ENCODE data around the gene AMPD3.

Gene AMPD3

DNA sequence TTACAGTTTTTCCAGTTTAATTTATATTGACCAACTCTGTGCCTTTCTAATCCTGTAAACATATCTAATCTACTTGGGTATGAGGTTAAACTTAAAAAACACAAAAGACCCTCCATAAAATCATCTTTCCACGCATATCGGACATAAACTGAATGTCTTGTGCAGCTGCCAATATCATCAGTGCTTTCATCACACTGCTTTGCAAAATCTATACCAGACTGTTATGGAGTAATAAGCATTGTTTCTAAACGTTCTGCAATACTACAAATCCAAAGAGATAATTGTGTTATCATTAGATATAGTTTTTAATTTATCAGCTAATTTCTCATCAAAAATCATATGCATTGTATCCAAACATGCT lies 36.1 kb upstream of the AMPD3 start:
- no peaks in the 10 kb centered on the region for H3K27me3 ChIP-seq (replicated peaks; ENCODE audit: insufficient read depth, low read length)
- TF ChIP-seq, protein P1, sequence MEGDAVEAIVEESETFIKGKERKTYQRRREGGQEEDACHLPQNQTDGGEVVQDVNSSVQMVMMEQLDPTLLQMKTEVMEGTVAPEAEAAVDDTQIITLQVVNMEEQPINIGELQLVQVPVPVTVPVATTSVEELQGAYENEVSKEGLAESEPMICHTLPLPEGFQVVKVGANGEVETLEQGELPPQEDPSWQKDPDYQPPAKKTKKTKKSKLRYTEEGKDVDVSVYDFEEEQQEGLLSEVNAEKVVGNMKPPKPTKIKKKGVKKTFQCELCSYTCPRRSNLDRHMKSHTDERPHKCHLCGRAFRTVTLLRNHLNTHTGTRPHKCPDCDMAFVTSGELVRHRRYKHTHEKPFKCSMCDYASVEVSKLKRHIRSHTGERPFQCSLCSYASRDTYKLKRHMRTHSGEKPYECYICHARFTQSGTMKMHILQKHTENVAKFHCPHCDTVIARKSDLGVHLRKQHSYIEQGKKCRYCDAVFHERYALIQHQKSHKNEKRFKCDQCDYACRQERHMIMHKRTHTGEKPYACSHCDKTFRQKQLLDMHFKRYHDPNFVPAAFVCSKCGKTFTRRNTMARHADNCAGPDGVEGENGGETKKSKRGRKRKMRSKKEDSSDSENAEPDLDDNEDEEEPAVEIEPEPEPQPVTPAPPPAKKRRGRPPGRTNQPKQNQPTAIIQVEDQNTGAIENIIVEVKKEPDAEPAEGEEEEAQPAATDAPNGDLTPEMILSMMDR (IDR thresholded peaks at IDR 0.05; ENCODE audit: low read length): no peak
- TF ChIP-seq EZH2 (optimal IDR thresholded peaks at IDR 0.05; ENCODE audit: low read depth, low read length) (no peak), EZH2phosphoT487 (IDR thresholded peaks at IDR 0.05; ENCODE audit: low read length) (no peak)
- H3K4me3 ChIP-seq (ENCODE audit: low read length): no peak overlapping the region
- H3K9me3 ChIP-seq (replicated peaks; ENCODE audit: insufficient read depth, low read length): no peaks in the 10 kb centered on the region
- H4K20me1 ChIP-seq (ENCODE audit: insufficient read depth, low read length): no peaks in the 10 kb centered on the region
- no peak for DNase-seq
- H3K9ac ChIP-seq (ENCODE audit: low read length): no peak overlapping the region
- no peak overlapping the region for H2AFZ ChIP-seq (ENCODE audit: low read length)
- no peak overlapping the region for H3K27ac ChIP-seq (ENCODE audit: low read length)
- no peak overlapping the region for H3K4me2 ChIP-seq (ENCODE audit: low read depth, low read length)
- peaks cover 14% of the 10 kb centered on the region for H3F3A ChIP-seq (ENCODE audit: insufficient read depth, low read length)
- no peaks in the 10 kb centered on the region for H3K36me3 ChIP-seq (replicated peaks; ENCODE audit: insufficient read depth, low read length)
- H3K9me2 ChIP-seq (replicated peaks; ENCODE audit: insufficient read depth, low read length): no peaks in the 10 kb centered on the region
- no peaks in the 10 kb centered on the region for H3K79me2 ChIP-seq (ENCODE audit: low read length)
- peaks cover 20% of the 10 kb centered on the region for H3K4me1 ChIP-seq (ENCODE audit: low read length)

- TF ChIP-seq EZH2phosphoT487 (IDR thresholded peaks at IDR 0.05; ENCODE audit: low read length) (no peak), EZH2 (optimal IDR thresholded peaks at IDR 0.05; ENCODE audit: low read depth, low read length) (no peak)
- TF ChIP-seq, protein P1 (IDR thresholded peaks at IDR 0.05; ENCODE audit: low read length): no peak
- no peaks in the 10 kb centered on the region for H3K79me2 ChIP-seq (ENCODE audit: low read length)
- no peak overlapping the region for H3K9ac ChIP-seq (ENCODE audit: low read length)
- H3K27ac ChIP-seq (ENCODE audit: low read length): no peak overlapping the region
- no peaks in the 10 kb centered on the region for H4K20me1 ChIP-seq (ENCODE audit: insufficient read depth, low read length)
- H3K27me3 ChIP-seq (replicated peaks; ENCODE audit: insufficient read depth, low read length): no peaks in the 10 kb centered on the region
- H3K4me2 ChIP-seq (ENCODE audit: low read depth, low read length): no peak overlapping the region
- H3K36me3 ChIP-seq (replicated peaks; ENCODE audit: insufficient read depth, low read length): no peaks in the 10 kb centered on the region
- no peaks in the 10 kb centered on the region for H3F3A ChIP-seq (ENCODE audit: insufficient read depth, low read length)
- H3K9me2 ChIP-seq (replicated peaks; ENCODE audit: insufficient read depth, low read length): no peaks in the 10 kb centered on the region
- DNase-seq: no peak
- no peaks in the 10 kb centered on the region for H3K9me3 ChIP-seq (replicated peaks; ENCODE audit: insufficient read depth, low read length)
- H2AFZ ChIP-seq (ENCODE audit: low read length): no peak overlapping the region
- no peak overlapping the region for H3K4me3 ChIP-seq (ENCODE audit: low read length)
- no peaks in the 10 kb centered on the region for H3K4me1 ChIP-seq (ENCODE audit: low read length)
Observed at GRCh38 chr11:10426475-10426874, 28.6 kb upstream of the AMPD3 start.

- Histone ChIP-seq H3K27ac (ENCODE audit: low read length) (no peak overlapping the region), H3K79me2 (ENCODE audit: low read length) (no peaks in the 10 kb centered on the region), H3K36me3 (replicated peaks; ENCODE audit: insufficient read depth, low read length) (no peaks in the 10 kb centered on the region), H3F3A (ENCODE audit: insufficient read depth, low read length) (no peaks in the 10 kb centered on the region), H3K4me1 (ENCODE audit: low read length) (no peaks in the 10 kb centered on the region), H3K9me2 (replicated peaks; ENCODE audit: insufficient read depth, low read length) (no peaks in the 10 kb centered on the region), H3K4me2 (ENCODE audit: low read depth, low read length) (no peak overlapping the region), H3K9me3 (replicated peaks; ENCODE audit: insufficient read depth, low read length) (no peaks in the 10 kb centered on the region), H3K9ac (ENCODE audit: low read length) (no peak overlapping the region), H4K20me1 (ENCODE audit: insufficient read depth, low read length) (no peaks in the 10 kb centered on the region), H3K27me3 (replicated peaks; ENCODE audit: insufficient read depth, low read length) (no peaks in the 10 kb centered on the region), H3K4me3 (ENCODE audit: low read length) (no peak overlapping the region), H2AFZ (ENCODE audit: low read length) (no peak overlapping the region)
- no peak for DNase-seq
- TF ChIP-seq, protein P1 (IDR thresholded peaks at IDR 0.05; ENCODE audit: low read length): no peak
- TF ChIP-seq EZH2phosphoT487 (IDR thresholded peaks at IDR 0.05; ENCODE audit: low read length) (no peak), EZH2 (optimal IDR thresholded peaks at IDR 0.05; ENCODE audit: low read depth, low read length) (no peak)
Observed at GRCh38 chr11:10428453-10428852, 26.6 kb upstream of the AMPD3 start.

Measured in MM.1S (cell line).